Psoas muscle (tissue), 8 donors: ENCODE data around the gene LONRF3. TPM values are rescaled to one million over a fixed set of nuclear protein-coding genes. Genes with fewer than 3 reads are reported as not detected.

Experiments used
- ATAC-seq, 4 donors: fragments of 200-7000 bp; cut with Tn5 transposase; one replicate each; pipeline ENCODE4 v1.9.1; 2020; ENCODE audit warnings: moderate library complexity in 3 of 4, mild to moderate bottlenecking in 2 of 4
- DNase-seq, 2 donors: peaks; one replicate each; pipeline ENCODE4 v3.0.0-alpha.2; 2020
- H3K27ac ChIP-seq: fragments of 200-600 bp; one replicate; pipeline ENCODE4 v1.8.0; 2022
- H3K27me3 ChIP-seq, 3 donors: fragments of 200-600 bp in 1 of 3; one replicate each; pipeline versions ENCODE4 v1.6.1 to v1.8.0; 2013 to 2022; ENCODE audit warnings: low read length in 2 of 3, mild to moderate bottlenecking in 2 of 3, moderate library complexity in 1 of 3; ENCODE audit not compliant: insufficient read depth in 3 of 3
- H3K36me3 ChIP-seq, 2 donors: fragments of 200-600 bp in 1 of 2; one replicate each; pipeline versions ENCODE4 v1.6.1 to v1.8.0; 2013 to 2022; ENCODE audit warnings: low read depth in 1 of 2, mild to moderate bottlenecking in 1 of 2, moderate library complexity in 1 of 2; ENCODE audit not compliant: insufficient read depth in 1 of 2
- H3K4me1 ChIP-seq: fragments of 200-600 bp; one replicate; pipeline ENCODE4 v1.8.0; 2022
- H3K4me3 ChIP-seq: fragments of 200-600 bp; one replicate; pipeline ENCODE4 v1.8.0; 2022; ENCODE audit warnings: mild to moderate bottlenecking
- H3K9me3 ChIP-seq: fragments of 200-600 bp; one replicate; pipeline ENCODE4 v1.8.0; 2022
- CTCF ChIP-seq: fragments of 200-600 bp; IDR thresholded peaks from one replicate; pipeline ENCODE4 v1.8.0; 2022; ENCODE audit warnings: antibody characterized with exemption
- WGBS, 3 donors: extraction: QIAGEN DNeasy Blood & Tissue Kit; methylation state at CpG; one replicate each; pipeline versions ENCODE4 v1.1.6 to v1.1.7; 2013; 5-methylcytosine and 5-hydroxymethylcytosine counted together
- intact Hi-C, 2 donors: fragments of 100-400 bp; cut with DNase I; formaldehyde crosslinking; loops; one replicate each; pipeline versions ENCODE4 v1.11.0 to v1.14.2; 2022
- polyA plus RNA-seq, 3 donors: library from polyadenylated mRNA; stranded (reverse); fragments of 200-250 nt; gene quantifications; one replicate each; pipeline ENCODE4 v1.2.3, GENCODE V29; 2013
- total RNA-seq, 4 donors: library from RNA; stranded (reverse); fragmentation: NEBNext Ultra II Directional in 2 of 4; extraction: Animal tissue kit (Norgen Biotek cat#: 25700) in 2 of 4; gene quantifications; one replicate each; pipeline versions ENCODE4 v1.2.1 to v1.2.4, GENCODE V29; 2021 to 2023
- donor health status: healthy with polysubstance abuse.
- donor health status: DM: no; HTN: no; CAD: no; lungs with moderate emphysema.
- donor health status: Bipolar disorder and iron deficiency.
- donor health status: healthy.
- donor health status: DM: yes; HTN: yes; CAD: no.
- donor health status: DM: no; HTN: no; CAD: no.
- donor health status: DM: no; HTN: no; CAD: no.
- donor health status: DM: yes; HTN: yes; CAD: no.

LONRF3 gene
- total and polyA plus RNA-seq, 7 donors = 8.4 to 55.8 (median 20.2) TPM

GRCh38 chrX:118943102-118943501, 31.3 kb upstream of the LONRF3 start:
- H3K4me1 ChIP-seq = no peaks in the 10 kb centered on the region
- H3K4me3 ChIP-seq = no peak overlapping the region
- no peaks in the 10 kb centered on the region for H3K9me3 ChIP-seq
- ATAC-seq (no peak), DNase-seq (no peak)
- WGBS, 3 donors = 58 to 64% (median 58%) methylated on average over 2 of the region's 2 CpGs
- intact Hi-C loops = no loop called here
- no peaks in the 10 kb centered on the region for H3K36me3 ChIP-seq
- H3K27ac ChIP-seq = no peak overlapping the region
- H3K27me3 ChIP-seq = no peaks in the 10 kb centered on the region
- TF ChIP-seq CTCF = no peak

GRCh38 chrX:118945921-118946320, 28.5 kb upstream of the LONRF3 start:
- no peak overlapping the region for H3K4me3 ChIP-seq
- intact Hi-C loops = no loop called here
- H3K36me3 ChIP-seq = no peaks in the 10 kb centered on the region
- DNase-seq (no peak), ATAC-seq (no peak)
- no peaks in the 10 kb centered on the region for H3K27me3 ChIP-seq
- H3K4me1 ChIP-seq = no peaks in the 10 kb centered on the region
- no peak overlapping the region for H3K27ac ChIP-seq
- 45 to 81% (median 48%) methylated on average over 2 of the region's 2 CpGs for WGBS, 3 donors
- TF ChIP-seq CTCF = no peak
- H3K9me3 ChIP-seq = no peaks in the 10 kb centered on the region

GRCh38 chrX:118948270-118948669, 26.1 kb upstream of the LONRF3 start:
- Histone ChIP-seq H3K36me3 (no peaks in the 10 kb centered on the region), H3K4me3 (no peak overlapping the region), H3K27ac (no peak overlapping the region), H3K27me3 (no peaks in the 10 kb centered on the region), H3K9me3 (no peaks in the 10 kb centered on the region), H3K4me1 (no peaks in the 10 kb centered on the region)
- DNase-seq (no peak), ATAC-seq (no peak)
- intact Hi-C loops = no loop called here
- WGBS, 3 donors = 41 to 63% (median 52%) methylated on average over 1 of the region's 1 CpG
- no peak for TF ChIP-seq CTCF

- Histone ChIP-seq H3K4me3 (no peak overlapping the region), H3K4me1 (no peaks in the 10 kb centered on the region), H3K27me3 (no peaks in the 10 kb centered on the region), H3K27ac (no peak overlapping the region), H3K9me3 (no peaks in the 10 kb centered on the region), H3K36me3 (no peaks in the 10 kb centered on the region)
- intact Hi-C loops = no loop called here
- 48 to 54% (median 51%) methylated on average over 4 of the region's 4 CpGs for WGBS, 3 donors
- no peak for TF ChIP-seq CTCF
- DNase-seq = no peak
- no peak for ATAC-seq
Observed at GRCh38 chrX:118961866-118962560, 12.4 kb upstream of the LONRF3 start.

- Histone ChIP-seq H3K4me3 (no peak overlapping the region), H3K27me3 (no peaks in the 10 kb centered on the region), H3K9me3 (no peaks in the 10 kb centered on the region), H3K27ac (no peak overlapping the region), H3K4me1 (no peaks in the 10 kb centered on the region), H3K36me3 (no peaks in the 10 kb centered on the region)
- WGBS, 3 donors = 89 to 100% (median 95%) methylated on average over 2 of the region's 2 CpGs
- DNase-seq = no peak
- no peak for ATAC-seq
- no peak for TF ChIP-seq CTCF
- intact Hi-C loops = no loop called here
Observed at GRCh38 chrX:118963159-118963558, 11.3 kb upstream of the LONRF3 start.
